Ishikawa (cell line): Measurements from ENCODE around the gene LCP2.

Source experiments
- CEBPB ChIP-seq: IDR thresholded peaks from 2 replicates; pipeline ENCODE4 v1.6.1; 2012
- EGR1 ChIP-seq: IDR thresholded peaks from 2 replicates; pipeline ENCODE4 v1.6.1; 2012
- EP300 ChIP-seq: IDR thresholded peaks from 2 replicates; pipeline ENCODE4 v1.6.1; 2012; ENCODE audit warnings: borderline replicate concordance
- MAX ChIP-seq: IDR thresholded peaks from 2 replicates; pipeline ENCODE4 v1.6.1; 2012
- REST ChIP-seq: IDR thresholded peaks from 2 replicates; pipeline ENCODE4 v1.6.1; 2012; ENCODE audit warnings: low read depth, mild to moderate bottlenecking
- TAF1 ChIP-seq: IDR thresholded peaks from 2 replicates; pipeline ENCODE4 v1.6.1; 2012; ENCODE audit warnings: low read depth, mild to moderate bottlenecking
- TCF12 ChIP-seq: IDR thresholded peaks from 2 replicates; pipeline ENCODE4 v1.6.1; 2012; ENCODE audit warnings: low read depth
- USF1 ChIP-seq: IDR thresholded peaks from 2 replicates; pipeline ENCODE4 v1.6.1; 2012
- YY1 ChIP-seq: IDR thresholded peaks from 2 replicates; pipeline ENCODE4 v1.6.1; 2012; ENCODE audit warnings: low read depth

- TF ChIP-seq MAX (no peak), USF1 (no peak), TAF1 (no peak), YY1 (no peak), CEBPB (no peak), TCF12 (no peak), REST (no peak), EP300 (no peak), EGR1 (no peak)
These were observed 72.0 kb downstream of the LCP2 start for GRCh38 chr5:170225326-170226128.
